Subcutaneous adipose tissue (tissue), 4 donors: ENCODE data around the gene TMEM39B. TPM values are rescaled to one million over a fixed set of nuclear protein-coding genes. Genes with fewer than 3 reads are reported as not detected.

ENCODE experiments used
- CTCF ChIP-seq: fragments of 450-650 bp; IDR thresholded peaks from one replicate; pipeline ENCODE4 v1.5.1; 2016; ENCODE audit warnings: low read depth, mild to moderate bottlenecking, control low read depth, antibody characterized with exemption, moderate library complexity
- small RNA-seq: library from RNA; depleted of rRNA; stranded (forward); fragments of <200 nt; gene quantifications from one replicate; pipeline ENCODE3, GENCODE V24; 2016
- total RNA-seq, 4 donors: library from RNA; depleted of rRNA; stranded (reverse); fragments of >200 nt; gene quantifications; one replicate each; pipeline ENCODE4 v1.1.0, GENCODE V29; 2016

TMEM39B gene
- total RNA-seq, 4 donors from 2014 or later: 1.8 to 6.8 (median 4.7) TPM

GRCh38 chr1:32128964-32129363, 56.2 kb downstream of the TMEM39B start:
- no peak for TF ChIP-seq CTCF

GRCh38 chr1:32137111-32137510, 64.4 kb downstream of the TMEM39B start:
- TF ChIP-seq CTCF: no peak

GRCh38 chr1:32138965-32139364, 66.2 kb downstream of the TMEM39B start:
- TF ChIP-seq CTCF: no peak

- TF ChIP-seq CTCF: no peak
Measured at GRCh38 chr1:32142446-32143301, 69.9 kb downstream of the TMEM39B start.

- TF ChIP-seq CTCF: no peak
Measured at GRCh38 chr1:32144033-32144432, 71.3 kb downstream of the TMEM39B start.

- no peak for TF ChIP-seq CTCF
Measured at GRCh38 chr1:32150847-32151246, 78.1 kb downstream of the TMEM39B start.

GRCh38 chr1:32151319-32151787, 78.6 kb downstream of the TMEM39B start:
- no peak for TF ChIP-seq CTCF

Small RNA genes within 50 kb of the gene (small RNA-seq; reads per million reads assigned to genes)
- gene MIR5585 (not detected), gene RF00017 (not detected)

Other genes with a start within 250 kb of the TMEM39B start
- gene PTP4A2, start 134.6 kb upstream of the TMEM39B start, total RNA-seq: 100 to 1,000 TPM; 223 to 778 (median 268) TPM
- 10 to 100 TPM; 56.4 to 92.9 (median 63.2) TPM for gene KHDRBS1, start 59.1 kb upstream of the TMEM39B start, total RNA-seq
- gene KPNA6, start 35.1 kb downstream of the TMEM39B start, total RNA-seq: 10 to 100 TPM; 31.4 to 41.6 (median 33.7) TPM
- 10 to 100 TPM; 28.4 to 40.5 (median 36.9) TPM for gene TXLNA, start 106.7 kb downstream of the TMEM39B start, total RNA-seq
- 1 to 10 TPM in 2 of 4 donors, under 1 TPM in 1, not detected in 1; 0.75 to 2.7 (median 2.2) TPM for gene CCDC28B, start 127.7 kb downstream of the TMEM39B start, total RNA-seq
- gene IQCC, start 132.7 kb downstream of the TMEM39B start, total RNA-seq: 1 to 10 TPM in 2 of 4 donors, under 1 TPM in 1, not detected in 1; 0.85 to 1.5 (median 1.1) TPM
- not detected for gene DCDC2B, start 136.2 kb downstream of the TMEM39B start, total RNA-seq
- gene TMEM234, start 149.4 kb downstream of the TMEM39B start, total RNA-seq: 10 to 100 TPM in 1 of 4 donors, 1 to 10 TPM in 3; 7.0 to 18.6 (median 9.4) TPM
- 100 to 1,000 TPM; 137 to 166 (median 147) TPM for gene EIF3I, start 149.5 kb downstream of the TMEM39B start, total RNA-seq
- gene FAM167B, start 174.3 kb downstream of the TMEM39B start, total RNA-seq: 1 to 10 TPM in 2 of 4 donors, under 1 TPM in 2; 0.85 to 5.5 (median 1.1) TPM
- 1 to 10 TPM in 2 of 4 donors, under 1 TPM in 2; 0.38 to 3.6 (median 1.6) TPM for gene LCK, start 178.3 kb downstream of the TMEM39B start, total RNA-seq
- 10 to 100 TPM; 28.6 to 35.0 (median 31.1) TPM for gene HDAC1, start 219.1 kb downstream of the TMEM39B start, total RNA-seq